ENCODE measurements around the gene PCDHA10.
A peak's percentile ranks its signal among the peaks of the same experiment; 100 is the strongest.
"Not testable (repeated sequence)": the region's sequence is repeated elsewhere in the genome, so short reads cannot be mapped to it uniquely, and the experiment has no call there.

Gene PCDHA10

GRCh38 chr5:140842798-140843733, 12.6 kb upstream of the PCDHA10 start:
- no peak for DNase-seq

- DNase-seq = not testable (repeated sequence)
Measured at GRCh38 chr5:140848139-140849102, 7.3 kb upstream of the PCDHA10 start, which contains the start of gene PCDHA9. PCDHA9 (plus strand) TSS chr5:140848382; CDS start chr5:140848496, 114 bp downstream.

GRCh38 chr5:140849831-140850634, 5.7 kb upstream of the PCDHA10 start:
- not testable (repeated sequence) for DNase-seq

- no peak for DNase-seq
Measured at GRCh38 chr5:140857177-140857986, 1.7 kb downstream of the PCDHA10 start.

- DNase-seq = no peak
Measured at GRCh38 chr5:140857987-140858240, 2.2 kb downstream of the PCDHA10 start.

GRCh38 chr5:140862441-140863295, 7.0 kb downstream of the PCDHA10 start:
- DNase-seq = no peak

- peak; percentile 10 for DNase-seq
Measured at GRCh38 chr5:140868721-140869554, 13.2 kb downstream of the PCDHA10 start, which contains the start of gene PCDHA11. PCDHA11 (plus strand) TSS chr5:140868957; CDS start chr5:140869104, 147 bp downstream.

- DNase-seq = no peak
Measured at GRCh38 chr5:140869555-140869886, 13.8 kb downstream of the PCDHA10 start.

- no peak for DNase-seq
Measured at GRCh38 chr5:140870221-140871201, 14.8 kb downstream of the PCDHA10 start.

GRCh38 chr5:140875085-140876065, 19.7 kb downstream of the PCDHA10 start, which contains the start of gene PCDHA12:
PCDHA12 (plus strand) TSS chr5:140875308; CDS start chr5:140875473, 165 bp downstream.
- peak; percentile 35 for DNase-seq

- DNase-seq = not testable (repeated sequence)
Measured at GRCh38 chr5:140876541-140877261, 21.0 kb downstream of the PCDHA10 start.

GRCh38 chr5:140877262-140877581, 21.5 kb downstream of the PCDHA10 start:
- DNase-seq = no peak

GRCh38 chr5:140881889-140882590, 26.3 kb downstream of the PCDHA10 start, which contains the start of gene PCDHA13:
PCDHA13 (plus strand) TSS chr5:140882124; CDS start chr5:140882269, 145 bp downstream.
- DNase-seq = peak; percentile 27

- DNase-seq = peak; percentile 16
Measured at GRCh38 chr5:140882591-140882899, 26.8 kb downstream of the PCDHA10 start.

GRCh38 chr5:140883373-140883772, 27.7 kb downstream of the PCDHA10 start:
- DNase-seq = no peak
